ENCODE data around the gene SAP30L. TPM values are rescaled to one million over a fixed set of nuclear protein-coding genes. Genes with fewer than 3 reads are reported as not detected.

SAP30L gene
- total RNA-seq, 1 donor, result 36.2 TPM

GRCh38 chr5:154466671-154467070, 20.9 kb downstream of the SAP30L start:
- Histone ChIP-seq H3K4me3 (ENCODE audit: low read length) (no peak overlapping the region), H3K27me3 (ENCODE audit: insufficient read depth, low read length) (peaks cover 26% of the 10 kb centered on the region), H3K9me3 (ENCODE audit: low read depth, low read length) (no peaks in the 10 kb centered on the region), H3K4me1 (ENCODE audit: insufficient read depth, low read length) (peaks cover 9% of the 10 kb centered on the region)

GRCh38 chr5:154467655-154468354, 22.0 kb downstream of the SAP30L start:
- peaks cover 38% of the 10 kb centered on the region for H3K27me3 ChIP-seq (ENCODE audit: insufficient read depth, low read length)
- H3K4me1 ChIP-seq (ENCODE audit: insufficient read depth, low read length), result peaks cover 9% of the 10 kb centered on the region
- no peak overlapping the region for H3K4me3 ChIP-seq (ENCODE audit: low read length)
- H3K9me3 ChIP-seq (ENCODE audit: low read depth, low read length), result no peaks in the 10 kb centered on the region

DNA sequence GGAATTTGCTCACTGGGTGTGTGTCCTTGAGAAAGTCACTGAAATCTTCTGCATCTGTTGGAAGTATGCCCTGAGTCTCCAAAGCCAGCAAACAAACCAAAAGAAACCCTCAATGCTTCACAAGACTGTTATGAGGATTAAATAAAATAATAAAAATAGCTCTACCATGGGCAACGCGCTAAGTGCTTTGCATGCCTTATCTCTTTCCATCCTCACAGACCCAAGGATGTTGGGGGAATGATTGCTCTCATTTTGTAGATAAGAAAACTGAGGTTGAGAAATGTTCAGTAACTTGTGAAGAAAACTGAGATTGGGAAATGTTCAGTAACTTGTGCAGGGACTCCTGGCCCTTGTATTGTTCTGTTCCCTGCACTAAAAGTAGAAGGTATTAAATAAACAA, 24.3 kb downstream of the SAP30L start:
- Histone ChIP-seq H3K4me3 (ENCODE audit: low read length) (no peak overlapping the region), H3K9me3 (ENCODE audit: low read depth, low read length) (no peaks in the 10 kb centered on the region), H3K27me3 (ENCODE audit: insufficient read depth, low read length) (peaks cover 61% of the 10 kb centered on the region), H3K4me1 (ENCODE audit: insufficient read depth, low read length) (peaks cover 32% of the 10 kb centered on the region)

GRCh38 chr5:154470947-154471870, 25.4 kb downstream of the SAP30L start:
- Histone ChIP-seq H3K9me3 (ENCODE audit: low read depth, low read length) (no peaks in the 10 kb centered on the region), H3K27me3 (ENCODE audit: insufficient read depth, low read length) (peaks cover 72% of the 10 kb centered on the region), H3K4me1 (ENCODE audit: insufficient read depth, low read length) (peaks cover 36% of the 10 kb centered on the region), H3K4me3 (ENCODE audit: low read length) (no peak overlapping the region)

GRCh38 chr5:154472871-154473580, 27.2 kb downstream of the SAP30L start:
- Histone ChIP-seq H3K4me3 (ENCODE audit: low read length) (no peak overlapping the region), H3K27me3 (ENCODE audit: insufficient read depth, low read length) (peaks cover 90% of the 10 kb centered on the region), H3K9me3 (ENCODE audit: low read depth, low read length) (no peaks in the 10 kb centered on the region), H3K4me1 (ENCODE audit: insufficient read depth, low read length) (peaks cover 55% of the 10 kb centered on the region)

DNA sequence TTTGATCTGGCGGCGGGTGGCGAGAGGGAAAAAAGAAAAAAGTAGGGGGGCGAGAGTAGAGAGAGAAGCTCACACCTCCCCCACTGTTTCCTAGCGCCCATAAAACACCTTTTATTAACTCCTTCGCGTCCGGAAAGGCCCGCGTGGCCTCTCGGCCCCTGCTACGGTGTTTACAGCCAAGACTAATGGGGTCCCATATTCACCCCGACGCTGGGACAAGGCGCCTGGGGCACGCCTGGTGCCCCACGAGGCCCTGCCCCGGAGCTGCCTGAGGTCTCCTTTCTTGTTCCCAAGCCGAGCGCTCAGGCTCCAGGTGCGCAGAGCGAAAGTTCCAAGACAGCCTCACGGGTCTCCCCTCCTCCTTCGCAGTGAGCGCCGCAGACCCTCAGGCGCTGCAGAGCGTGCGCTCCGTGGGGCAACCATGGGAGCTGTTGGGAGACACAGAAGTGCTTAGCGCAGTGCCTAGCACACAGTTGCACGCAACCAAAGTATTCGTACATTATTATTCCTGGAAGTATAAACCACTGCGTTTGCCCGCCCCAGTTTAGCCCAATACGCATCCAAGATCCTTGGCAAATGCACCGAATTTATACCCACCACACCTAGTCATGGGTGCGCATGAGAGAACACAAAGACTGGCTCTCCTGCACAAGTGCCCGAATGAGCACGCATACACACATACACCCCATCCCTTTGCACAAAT, 27.9 kb downstream of the SAP30L start:
- peaks cover 95% of the 10 kb centered on the region for H3K27me3 ChIP-seq (ENCODE audit: insufficient read depth, low read length)
- H3K4me1 ChIP-seq (ENCODE audit: insufficient read depth, low read length), result peaks cover 56% of the 10 kb centered on the region
- no peak overlapping the region for H3K4me3 ChIP-seq (ENCODE audit: low read length)
- no peaks in the 10 kb centered on the region for H3K9me3 ChIP-seq (ENCODE audit: low read depth, low read length)

DNA sequence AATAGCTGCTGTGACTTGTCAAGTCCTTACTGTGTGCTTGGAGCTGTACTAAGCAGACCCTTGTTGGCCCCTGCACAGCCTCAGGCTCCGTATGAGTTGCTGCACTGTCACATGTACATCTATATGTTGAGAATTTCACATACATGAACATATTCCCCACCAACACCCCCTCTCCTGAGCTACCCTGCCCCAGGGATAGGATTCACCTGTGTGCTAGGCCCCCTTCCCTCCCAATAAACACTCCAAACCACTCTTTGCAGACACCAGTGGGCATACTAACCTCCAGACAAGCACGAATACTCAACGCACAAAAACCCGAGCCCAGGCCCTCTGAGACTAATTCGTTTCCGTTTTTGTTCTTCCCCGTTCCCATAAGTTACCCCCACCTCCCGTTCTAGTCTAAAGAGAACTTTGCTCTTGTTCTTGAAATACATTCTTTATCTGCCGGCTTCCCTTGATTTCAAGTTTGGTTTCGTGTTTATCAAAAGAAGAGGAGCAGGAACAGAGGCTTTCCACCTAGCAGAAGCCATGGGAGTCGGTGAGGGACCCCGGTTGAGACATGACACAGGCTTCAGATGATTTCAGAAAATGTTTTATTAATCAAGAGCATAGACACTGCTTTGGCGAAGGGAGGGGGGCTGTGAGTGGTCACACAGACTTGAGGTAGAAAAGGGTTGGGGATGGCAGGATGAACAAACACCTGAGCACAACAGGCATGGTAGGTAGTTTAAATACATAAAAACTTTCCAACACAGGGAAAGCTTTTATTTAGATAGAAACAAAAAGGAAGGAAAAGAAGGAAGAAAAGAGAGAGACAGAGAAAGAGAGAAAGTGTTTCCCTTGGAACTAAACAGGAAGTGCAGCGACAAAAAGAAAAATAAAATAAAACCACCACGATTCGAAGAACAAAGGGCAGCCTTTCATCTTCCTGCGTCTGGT, 28.9 kb downstream of the SAP30L start:
- Histone ChIP-seq H3K4me3 (ENCODE audit: low read length) (no peak overlapping the region), H3K9me3 (ENCODE audit: low read depth, low read length) (no peaks in the 10 kb centered on the region), H3K27me3 (ENCODE audit: insufficient read depth, low read length) (peaks cover 98% of the 10 kb centered on the region), H3K4me1 (ENCODE audit: insufficient read depth, low read length) (peaks cover 65% of the 10 kb centered on the region)

DNA sequence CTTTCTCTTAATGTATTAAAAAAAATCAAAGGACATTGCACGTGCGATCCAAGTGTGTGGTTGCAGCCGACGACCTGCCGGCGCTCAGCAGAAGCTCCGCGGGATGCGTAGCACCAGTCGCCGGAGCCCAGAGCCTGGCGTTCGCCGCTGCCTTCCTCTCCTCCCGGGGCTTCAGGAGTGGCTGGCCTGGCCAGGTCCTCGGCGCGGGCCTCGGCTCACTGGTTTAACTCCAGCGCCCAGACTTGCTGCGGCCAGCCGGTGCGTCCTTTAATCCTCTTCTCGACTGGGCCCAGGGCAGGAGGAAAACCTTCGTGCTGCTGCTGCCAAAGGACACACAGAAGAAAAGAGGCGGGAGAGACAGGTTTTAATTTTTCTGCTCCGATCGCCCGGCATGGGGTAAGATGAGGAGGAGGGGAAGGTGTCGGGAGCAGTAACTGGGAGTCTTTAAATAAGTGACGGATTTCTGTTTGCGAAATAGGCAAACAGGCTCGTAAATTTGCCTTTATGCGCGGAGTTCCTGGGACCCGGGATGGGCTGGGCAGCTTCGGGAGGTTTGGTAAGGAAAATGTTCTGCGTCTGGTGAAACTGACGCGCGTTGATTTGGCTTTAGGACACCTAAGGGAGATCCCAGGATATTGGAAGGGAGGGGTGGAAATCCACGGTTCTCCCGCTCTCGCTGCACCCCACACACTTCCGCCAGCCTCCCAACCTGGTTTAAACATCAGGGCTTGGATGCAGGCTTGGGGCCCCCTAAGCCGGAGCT, 30.0 kb downstream of the SAP30L start:
- Histone ChIP-seq H3K4me1 (ENCODE audit: insufficient read depth, low read length) (peaks cover 65% of the 10 kb centered on the region), H3K27me3 (ENCODE audit: insufficient read depth, low read length) (peaks cover 98% of the 10 kb centered on the region), H3K4me3 (ENCODE audit: low read length) (no peak overlapping the region), H3K9me3 (ENCODE audit: low read depth, low read length) (no peaks in the 10 kb centered on the region)

DNA sequence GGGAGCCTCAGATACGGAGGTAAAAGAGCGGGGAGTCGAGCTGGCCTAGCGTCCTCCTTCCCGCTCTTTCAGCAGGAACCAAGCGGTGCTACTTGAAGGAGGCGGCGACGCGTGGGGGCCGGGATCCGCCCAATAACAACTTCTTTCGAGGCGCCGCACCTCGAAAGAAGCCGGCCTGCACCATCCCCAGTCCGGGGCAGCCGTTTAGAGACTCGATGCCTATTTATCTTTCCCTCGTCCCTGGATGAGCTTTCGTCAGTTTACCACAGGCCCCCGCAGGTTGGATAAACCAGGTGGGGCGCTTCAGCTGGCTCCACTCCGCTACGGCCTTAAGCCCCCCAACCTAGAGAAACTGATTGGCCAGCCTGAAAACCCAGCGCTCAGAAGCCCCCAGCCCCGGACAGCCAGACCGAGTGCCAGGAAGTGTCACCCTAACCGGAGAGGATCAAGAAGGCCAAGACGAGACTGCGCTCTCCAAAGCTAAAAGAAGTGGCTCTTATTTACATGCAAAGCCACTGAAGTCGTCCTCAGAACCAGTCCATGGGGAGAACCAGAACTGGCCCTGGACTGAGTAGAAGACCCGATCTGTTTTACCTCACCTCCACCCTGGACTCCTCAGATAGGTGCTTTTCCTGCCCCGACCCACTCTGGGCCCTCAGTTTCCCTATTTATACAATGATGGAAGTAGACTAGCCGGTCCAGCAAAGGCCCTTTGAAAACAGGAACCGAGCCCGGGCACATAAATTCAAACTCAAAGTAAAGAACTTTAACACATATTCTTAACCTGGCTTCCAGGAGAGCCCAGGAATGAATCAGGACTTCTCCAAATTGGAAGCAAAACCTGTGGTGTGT, 30.8 kb downstream of the SAP30L start:
- H3K4me1 ChIP-seq (ENCODE audit: insufficient read depth, low read length), result peaks cover 62% of the 10 kb centered on the region

GRCh38 chr5:154477382-154478223, 31.8 kb downstream of the SAP30L start:
- H3K9me3 ChIP-seq (ENCODE audit: low read depth, low read length), result no peaks in the 10 kb centered on the region
- H3K27me3 ChIP-seq (ENCODE audit: insufficient read depth, low read length), result peaks cover 98% of the 10 kb centered on the region
- H3K4me1 ChIP-seq (ENCODE audit: insufficient read depth, low read length), result peaks cover 62% of the 10 kb centered on the region
- no peak overlapping the region for H3K4me3 ChIP-seq (ENCODE audit: low read length)

More for the DNA sequence above, 30.8 kb downstream of the SAP30L start:
- Histone ChIP-seq H3K9me3 (ENCODE audit: low read depth, low read length) (no peaks in the 10 kb centered on the region), H3K27me3 (ENCODE audit: insufficient read depth, low read length) (peaks cover 98% of the 10 kb centered on the region), H3K4me3 (ENCODE audit: low read length) (no peak overlapping the region)

GRCh38 chr5:154478224-154478565, 32.4 kb downstream of the SAP30L start, which contains the start of gene HAND1:
Gene HAND1 (minus strand): TSS chr5:154478227. CDS start chr5:154478008, 219 bp downstream.
- peaks cover 98% of the 10 kb centered on the region for H3K27me3 ChIP-seq (ENCODE audit: insufficient read depth, low read length)
- no peaks in the 10 kb centered on the region for H3K9me3 ChIP-seq (ENCODE audit: low read depth, low read length)
- no peak within 1 kb of the TSS for H3K4me3 ChIP-seq (ENCODE audit: low read length)
- H3K4me1 ChIP-seq (ENCODE audit: insufficient read depth, low read length), result peaks cover 59% of the 10 kb centered on the region

- Histone ChIP-seq H3K27me3 (ENCODE audit: insufficient read depth, low read length) (peaks cover 98% of the 10 kb centered on the region), H3K4me3 (ENCODE audit: low read length) (no peak overlapping the region), H3K4me1 (ENCODE audit: insufficient read depth, low read length) (peaks cover 53% of the 10 kb centered on the region), H3K9me3 (ENCODE audit: low read depth, low read length) (no peaks in the 10 kb centered on the region)
Measured at GRCh38 chr5:154478752-154479159, 33.0 kb downstream of the SAP30L start.
